ENCODE results near the gene NTRK1.

Gene NTRK1

GRCh38 chr1:156844102-156844501 is 16.6 kb upstream of the NTRK1 start:
- H3K27me3 ChIP-seq (replicated peaks): peaks cover 51% of the 10 kb centered on the region
- H3K36me3 ChIP-seq (replicated peaks): no peaks in the 10 kb centered on the region
- in situ Hi-C loops (cut with HindIII; ENCODE audit: low pct_ligation_motif_present, low sequenced_read_pairs): no loop called here
- no peak overlapping the region for H3K27ac ChIP-seq
- no peak overlapping the region for H3K4me3 ChIP-seq (ENCODE audit: low read depth, low read length)
- no peak for DNase-seq
- no peak for TF ChIP-seq CTCF (IDR thresholded peaks at IDR 0.05; ENCODE audit: low read depth, low read length, missing control alignments)

- TF ChIP-seq CTCF (IDR thresholded peaks at IDR 0.05; ENCODE audit: low read depth, low read length, missing control alignments): no peak
- no peak for DNase-seq
- peaks cover 52% of the 10 kb centered on the region for H3K27me3 ChIP-seq (replicated peaks)
- no peak overlapping the region for H3K4me3 ChIP-seq (ENCODE audit: low read depth, low read length)
- no peak overlapping the region for H3K27ac ChIP-seq
- in situ Hi-C loops (cut with HindIII; ENCODE audit: low pct_ligation_motif_present, low sequenced_read_pairs): no loop called here
- H3K36me3 ChIP-seq (replicated peaks): no peaks in the 10 kb centered on the region
Observed at GRCh38 chr1:156844638-156845037, 16.0 kb upstream of the NTRK1 start.

GRCh38 chr1:156845055-156845952 is 15.4 kb upstream of the NTRK1 start:
- Histone ChIP-seq H3K27me3 (replicated peaks) (peaks cover 52% of the 10 kb centered on the region), H3K27ac (no peak overlapping the region), H3K36me3 (replicated peaks) (no peaks in the 10 kb centered on the region), H3K4me3 (ENCODE audit: low read depth, low read length) (no peak overlapping the region)
- no peak for DNase-seq
- in situ Hi-C loops (cut with HindIII; ENCODE audit: low pct_ligation_motif_present, low sequenced_read_pairs): no loop called here
- TF ChIP-seq CTCF (IDR thresholded peaks at IDR 0.05; ENCODE audit: low read depth, low read length, missing control alignments): peak; percentile 9

- DNase-seq: no peak
- Histone ChIP-seq H3K27me3 (replicated peaks) (peaks cover 52% of the 10 kb centered on the region), H3K4me3 (ENCODE audit: low read depth, low read length) (no peak overlapping the region), H3K36me3 (replicated peaks) (no peaks in the 10 kb centered on the region), H3K27ac (no peak overlapping the region)
- in situ Hi-C loops (cut with HindIII; ENCODE audit: low pct_ligation_motif_present, low sequenced_read_pairs): no loop called here
- no peak for TF ChIP-seq CTCF (IDR thresholded peaks at IDR 0.05; ENCODE audit: low read depth, low read length, missing control alignments)
Observed at GRCh38 chr1:156845953-156846545, 14.6 kb upstream of the NTRK1 start.

GRCh38 chr1:156846643-156847042 is 14.0 kb upstream of the NTRK1 start:
- no peak for TF ChIP-seq CTCF (IDR thresholded peaks at IDR 0.05; ENCODE audit: low read depth, low read length, missing control alignments)
- in situ Hi-C loops (cut with HindIII; ENCODE audit: low pct_ligation_motif_present, low sequenced_read_pairs): no loop called here
- H3K4me3 ChIP-seq (ENCODE audit: low read depth, low read length): no peak overlapping the region
- H3K36me3 ChIP-seq (replicated peaks): no peaks in the 10 kb centered on the region
- peaks cover 52% of the 10 kb centered on the region for H3K27me3 ChIP-seq (replicated peaks)
- no peak for DNase-seq
- no peak overlapping the region for H3K27ac ChIP-seq
